IPS-15b (cell line): ENCODE measurements around the gene SLC16A5.
"Not testable (repeated sequence)": the region's sequence is repeated elsewhere in the genome, so short reads cannot be mapped to it uniquely, and the experiment has no call there.

ENCODE experiments used
- H3K27me3 ChIP-seq: one replicate; pipeline ENCODE4 v1.6.1; 2013; ENCODE audit warnings: low read length; ENCODE audit not compliant: control insufficient read depth, insufficient read depth
- H3K36me3 ChIP-seq: one replicate; pipeline ENCODE4 v1.6.1; 2013; ENCODE audit warnings: low read length; ENCODE audit not compliant: control insufficient read depth, insufficient read depth
- H3K4me1 ChIP-seq: one replicate; pipeline ENCODE4 v1.6.1; 2013; ENCODE audit warnings: mild to moderate bottlenecking, low read length; ENCODE audit not compliant: control insufficient read depth, insufficient read depth
- H3K4me3 ChIP-seq: one replicate; pipeline ENCODE4 v1.5.1; 2013; ENCODE audit warnings: low read depth, low read length
- H3K9ac ChIP-seq: one replicate; pipeline ENCODE4 v1.6.1; 2013; ENCODE audit warnings: low read depth, mild to moderate bottlenecking, low read length
- H3K9me3 ChIP-seq: one replicate; pipeline ENCODE4 v1.6.1; 2013; ENCODE audit warnings: mild to moderate bottlenecking, low read length; ENCODE audit not compliant: control insufficient read depth, insufficient read depth

Gene SLC16A5

GRCh38 chr17:75065562-75066151 lies 22.1 kb upstream of the SLC16A5 start:
- H3K27me3 ChIP-seq, result no peaks in the 10 kb centered on the region
- no peaks in the 10 kb centered on the region for H3K4me1 ChIP-seq
- no peak overlapping the region for H3K4me3 ChIP-seq
- no peaks in the 10 kb centered on the region for H3K9me3 ChIP-seq
- H3K36me3 ChIP-seq, result peaks cover 37% of the 10 kb centered on the region
- no peak overlapping the region for H3K9ac ChIP-seq

- Histone ChIP-seq H3K4me1 (no peaks in the 10 kb centered on the region), H3K9me3 (no peaks in the 10 kb centered on the region), H3K36me3 (peaks cover 17% of the 10 kb centered on the region), H3K27me3 (no peaks in the 10 kb centered on the region), H3K4me3 (no peak overlapping the region), H3K9ac (no peak overlapping the region)
These were observed 19.9 kb upstream of the SLC16A5 start for GRCh38 chr17:75067856-75068255.

DNA sequence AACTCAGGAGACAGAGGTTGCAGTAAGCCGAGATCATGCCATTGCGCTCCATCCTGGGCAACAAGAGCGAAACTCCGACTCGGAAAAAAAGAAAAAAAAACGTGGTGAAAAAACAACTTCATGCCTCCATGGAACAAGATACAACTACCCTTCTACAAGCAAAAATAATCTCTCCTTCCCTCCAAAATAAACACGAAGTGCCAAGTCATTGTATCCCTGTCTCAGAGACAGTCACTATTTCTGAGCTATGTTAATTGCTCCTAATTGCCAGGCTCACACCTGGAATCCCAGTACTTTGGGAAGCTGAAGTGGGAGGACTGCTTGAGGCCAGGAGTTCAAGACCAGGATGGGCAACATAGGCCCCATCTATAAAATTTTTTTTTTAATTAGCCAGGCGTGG lies 19.0 kb upstream of the SLC16A5 start:
- Histone ChIP-seq H3K9me3 (no peaks in the 10 kb centered on the region), H3K27me3 (no peaks in the 10 kb centered on the region), H3K9ac (no peak overlapping the region), H3K36me3 (peaks cover 8% of the 10 kb centered on the region), H3K4me1 (no peaks in the 10 kb centered on the region), H3K4me3 (no peak overlapping the region)

- Histone ChIP-seq H3K4me1 (no peaks in the 10 kb centered on the region), H3K9ac (no peak overlapping the region), H3K4me3 (no peak overlapping the region), H3K27me3 (no peaks in the 10 kb centered on the region), H3K9me3 (no peaks in the 10 kb centered on the region), H3K36me3 (no peaks in the 10 kb centered on the region)
These were observed 18.0 kb upstream of the SLC16A5 start for GRCh38 chr17:75069783-75070182.

DNA sequence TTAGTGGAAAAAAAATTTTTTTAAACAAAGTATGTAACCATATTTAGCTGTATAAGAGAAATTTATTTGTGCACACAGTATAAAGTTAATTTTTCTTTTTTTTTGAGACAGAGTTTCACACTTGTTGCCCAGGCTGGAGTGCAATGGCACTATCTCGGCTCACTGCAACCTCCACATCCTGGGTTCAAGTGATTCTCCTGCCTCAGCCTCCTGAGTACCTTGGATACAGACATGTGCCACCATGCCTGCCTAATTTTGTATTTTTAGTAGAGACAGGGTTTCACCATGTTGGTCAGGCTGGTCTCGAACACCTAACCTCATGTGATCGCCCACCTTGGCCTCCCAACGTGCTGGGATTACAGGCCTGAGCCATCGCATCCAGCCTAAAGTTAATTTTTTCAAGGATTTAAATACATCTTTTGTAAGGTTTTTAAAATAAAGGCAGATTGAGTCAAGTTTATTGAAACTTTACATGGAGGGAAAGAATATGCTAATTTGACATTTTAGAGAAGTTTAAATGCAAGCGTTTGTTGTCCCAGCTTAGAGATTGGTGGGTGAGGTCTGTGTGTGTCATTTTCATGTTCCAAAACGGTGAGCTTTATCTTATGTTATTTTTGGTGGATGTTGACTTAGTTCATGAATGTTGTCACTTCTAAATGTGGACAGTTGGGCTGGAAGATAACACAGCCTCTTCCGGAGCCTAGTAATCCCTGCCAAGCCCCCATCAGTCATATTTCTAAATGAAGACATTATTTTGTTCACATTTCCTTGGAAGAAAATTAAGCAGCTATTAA lies 16.1 kb upstream of the SLC16A5 start:
- H3K4me3 ChIP-seq, H3K27me3 ChIP-seq, H3K9me3 ChIP-seq, H3K9ac ChIP-seq, H3K4me1 ChIP-seq, H3K36me3 ChIP-seq: not testable (repeated sequence)

DNA sequence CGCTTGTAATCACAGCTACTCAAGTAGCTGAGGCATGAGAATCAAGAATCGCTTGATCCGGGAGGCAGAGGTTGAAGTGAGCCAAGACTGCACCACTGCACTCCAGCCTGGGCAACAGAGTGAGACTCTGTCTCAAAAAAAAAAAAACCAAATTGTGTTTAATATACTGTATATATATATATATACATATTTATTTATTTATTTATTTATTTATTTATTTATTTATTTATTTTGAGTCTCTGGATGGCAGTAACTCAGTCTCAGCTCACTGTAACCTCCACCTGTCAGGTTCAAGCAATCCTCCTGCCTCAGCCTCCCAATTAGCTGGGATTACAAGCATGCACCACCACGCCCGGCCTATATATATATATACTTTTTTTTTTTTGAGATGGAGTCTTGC lies 14.8 kb upstream of the SLC16A5 start:
- not testable (repeated sequence) for H3K4me1 ChIP-seq, H3K27me3 ChIP-seq, H3K4me3 ChIP-seq, H3K9ac ChIP-seq, H3K9me3 ChIP-seq, H3K36me3 ChIP-seq

DNA sequence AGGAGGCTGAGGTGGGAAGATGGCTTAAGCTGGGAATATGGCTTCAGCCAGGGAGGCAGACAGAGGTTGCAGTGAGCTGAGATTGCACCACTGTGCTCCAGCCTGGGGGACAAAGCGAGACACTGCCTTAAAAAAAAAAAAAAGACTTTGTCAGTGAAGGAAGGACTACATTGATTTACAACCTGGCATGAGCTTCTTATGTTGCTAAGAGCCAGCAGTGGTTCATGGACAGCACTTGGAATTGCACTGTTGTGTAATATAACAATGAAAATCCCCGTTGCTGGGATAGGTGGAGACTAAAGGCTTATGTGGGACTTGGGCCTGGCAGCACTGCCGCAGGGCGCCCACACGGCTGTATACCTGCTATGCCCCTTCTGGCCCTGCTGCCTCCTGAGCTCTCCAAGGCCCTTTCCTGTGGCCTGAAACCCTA lies 14.1 kb upstream of the SLC16A5 start:
- Histone ChIP-seq H3K9ac (no peak overlapping the region), H3K4me3 (no peak overlapping the region), H3K4me1 (peaks cover 4% of the 10 kb centered on the region), H3K27me3 (no peaks in the 10 kb centered on the region), H3K9me3 (no peaks in the 10 kb centered on the region), H3K36me3 (no peaks in the 10 kb centered on the region)

- Histone ChIP-seq H3K4me3 (no peak overlapping the region), H3K36me3 (no peaks in the 10 kb centered on the region), H3K9ac (no peak overlapping the region), H3K27me3 (no peaks in the 10 kb centered on the region), H3K9me3 (no peaks in the 10 kb centered on the region), H3K4me1 (peaks cover 4% of the 10 kb centered on the region)
These were observed 13.2 kb upstream of the SLC16A5 start for GRCh38 chr17:75074532-75074931.

- H3K9me3 ChIP-seq, result no peaks in the 10 kb centered on the region
- H3K4me1 ChIP-seq, result peaks cover 4% of the 10 kb centered on the region
- H3K27me3 ChIP-seq, result no peaks in the 10 kb centered on the region
- no peak overlapping the region for H3K4me3 ChIP-seq
- no peaks in the 10 kb centered on the region for H3K36me3 ChIP-seq
- H3K9ac ChIP-seq, result no peak overlapping the region
These were observed 12.0 kb upstream of the SLC16A5 start for GRCh38 chr17:75075597-75076336.

- no peaks in the 10 kb centered on the region for H3K27me3 ChIP-seq
- H3K4me1 ChIP-seq, result peaks cover 4% of the 10 kb centered on the region
- no peaks in the 10 kb centered on the region for H3K36me3 ChIP-seq
- H3K9me3 ChIP-seq, result no peaks in the 10 kb centered on the region
- H3K9ac ChIP-seq, result peak overlapping the region; percentile 24
- H3K4me3 ChIP-seq, result no peak overlapping the region
These were observed 10.7 kb upstream of the SLC16A5 start for GRCh38 chr17:75077072-75077495.

GRCh38 chr17:75077496-75078283 lies 10.1 kb upstream of the SLC16A5 start:
- Histone ChIP-seq H3K36me3 (no peaks in the 10 kb centered on the region), H3K4me3 (no peak overlapping the region), H3K9ac (peak overlapping the region; percentile 24), H3K4me1 (peaks cover 7% of the 10 kb centered on the region), H3K9me3 (no peaks in the 10 kb centered on the region), H3K27me3 (no peaks in the 10 kb centered on the region)
